Lower leg skin (tissue), 3 donors: ENCODE data around the gene OXCT1.

Experiments used
- CTCF ChIP-seq, 3 donors: fragments of 450-650 bp; IDR thresholded peaks; one replicate each; pipeline ENCODE4 v1.5.1; 2016; ENCODE audit warnings: antibody characterized with exemption in 3 of 3, mild to moderate bottlenecking in 3 of 3, moderate library complexity in 2 of 3
- POLR2A ChIP-seq, 2 donors: fragments of 450-650 bp; IDR thresholded peaks; one replicate each; pipeline ENCODE4 v1.6.1; 2016 to 2017; ENCODE audit warnings: antibody characterized with exemption in 2 of 2, mild to moderate bottlenecking in 1 of 2, moderate library complexity in 1 of 2

GRCh38 chr5:41776435-41776834 lies 93.8 kb downstream of the OXCT1 start:
- TF ChIP-seq CTCF (IDR thresholded peaks at IDR 0.05): no peak
- no peak for TF ChIP-seq POLR2A (IDR thresholded peaks at IDR 0.05)
